ENCODE data around the gene CTTNBP2.

GRCh38 chr7:117717357-117717756 lies 155.9 kb downstream of the CTTNBP2 start:
- TF ChIP-seq CTCF (IDR thresholded peaks at IDR 0.05; ENCODE audit: insufficient read depth, low read length) (no peak), REST (IDR thresholded peaks at IDR 0.05; ENCODE audit: insufficient replicate concordance, low read depth) (no peak), GABPA (IDR thresholded peaks at IDR 0.05; ENCODE audit: low read depth) (no peak), SPI1 (IDR thresholded peaks at IDR 0.05; ENCODE audit: borderline replicate concordance, low read depth) (no peak)
